ENCODE measurements around the gene BPIFA1.

The BPIFA1 gene

DNA sequence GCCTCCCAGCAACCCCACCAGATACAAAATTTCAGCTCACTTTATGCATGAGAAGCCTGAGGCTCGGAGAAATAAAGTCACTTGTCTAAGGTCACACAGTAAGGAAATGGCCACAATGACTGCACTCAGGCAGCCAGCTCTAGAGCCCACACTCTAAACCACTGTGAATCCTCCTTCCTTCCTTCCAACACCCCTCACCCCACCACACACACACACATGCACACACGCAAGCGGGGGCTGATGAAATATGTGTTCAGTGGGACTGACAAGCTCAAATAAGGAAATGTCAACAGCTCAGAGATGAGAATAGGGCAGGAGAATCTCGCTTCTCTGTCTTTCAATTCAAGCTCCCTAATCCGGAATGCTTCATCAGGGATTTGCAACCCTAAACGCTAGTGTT is 6.0 kb upstream of the BPIFA1 start:
- no peak for ATAC-seq (replicated peaks)
- no peak overlapping the region for H3K4me3 Mint-ChIP-seq
- peaks cover 2% of the 10 kb centered on the region for H3K36me3 Mint-ChIP-seq (ENCODE audit: insufficient read depth)

DNA sequence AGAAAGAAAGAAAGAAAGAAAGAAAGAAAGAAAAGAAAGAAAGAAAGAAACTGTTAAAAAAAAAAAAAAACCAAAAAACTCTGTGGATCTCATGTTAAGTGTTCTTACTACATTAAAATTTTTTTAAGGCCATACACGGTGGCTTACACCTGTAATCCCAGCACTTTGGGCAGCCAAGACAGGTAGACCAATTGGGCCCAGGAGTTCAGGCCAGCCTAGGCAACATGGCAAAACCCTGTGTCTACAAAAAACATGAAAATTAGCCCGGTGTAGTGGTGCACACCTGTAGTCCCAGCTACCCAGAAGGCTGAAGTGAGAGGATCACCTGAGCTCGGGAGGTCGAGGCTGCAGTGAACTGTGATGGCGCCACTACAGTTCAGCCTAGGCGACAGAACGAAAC is 4.6 kb upstream of the BPIFA1 start:
- Mint-ChIP-seq H3K4me3 (no peak overlapping the region), H3K4me1 (ENCODE audit: low read depth in 2 of 2) (peaks cover 0 to 5% of the 10 kb centered on the region in 2 donors), H3K9me3 (no peaks in the 10 kb centered on the region), H3K36me3 (ENCODE audit: insufficient read depth) (no peaks in the 10 kb centered on the region), H3K27me3 (peaks cover 51 to 72% of the 10 kb centered on the region in 2 donors), H3K27ac (no peak overlapping the region)
- ATAC-seq (replicated peaks) (no peak), DNase-seq (no peak)

More for the DNA sequence above, 6.0 kb upstream of the BPIFA1 start:
- peaks cover 58 to 86% of the 10 kb centered on the region in 2 donors for H3K27me3 Mint-ChIP-seq
- no peak for DNase-seq
- peaks cover 0 to 5% of the 10 kb centered on the region in 2 donors for H3K4me1 Mint-ChIP-seq (ENCODE audit: low read depth in 2 of 2)
- no peak overlapping the region for H3K27ac Mint-ChIP-seq
- no peaks in the 10 kb centered on the region for H3K9me3 Mint-ChIP-seq

DNA sequence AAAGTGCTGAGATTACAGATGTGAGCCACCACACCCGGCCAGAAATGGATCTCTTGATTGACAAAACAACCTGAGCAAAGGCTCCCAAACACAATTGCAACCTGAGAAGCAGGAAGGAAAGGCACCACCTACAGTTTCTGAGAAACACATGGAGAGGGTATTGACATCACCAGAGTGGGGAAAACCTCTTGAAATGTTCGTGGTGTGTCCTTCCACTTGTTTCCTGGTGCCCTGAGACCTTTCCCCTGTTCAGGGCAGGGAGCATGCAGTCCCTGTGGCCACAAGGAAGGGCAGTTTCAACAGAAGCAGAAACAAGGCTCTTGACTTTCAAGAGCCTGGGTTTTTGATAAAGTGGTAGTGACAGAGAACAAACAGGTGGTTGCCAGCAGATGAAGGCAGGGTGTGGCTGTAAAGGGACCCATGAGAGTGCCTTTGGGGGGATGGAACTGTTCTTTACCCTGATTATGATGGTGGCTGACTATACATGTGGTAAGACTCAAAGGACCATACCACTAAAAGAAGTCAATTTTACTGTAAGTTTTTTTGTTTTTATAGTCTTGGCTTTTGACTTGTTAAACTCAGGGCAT is 3.2 kb upstream of the BPIFA1 start:
- peaks cover 47 to 72% of the 10 kb centered on the region in 2 donors for H3K27me3 Mint-ChIP-seq
- no peaks in the 10 kb centered on the region for H3K9me3 Mint-ChIP-seq
- ATAC-seq (replicated peaks) (no peak), DNase-seq (no peak)
- no peaks in the 10 kb centered on the region for H3K36me3 Mint-ChIP-seq (ENCODE audit: insufficient read depth)
- H3K4me3 Mint-ChIP-seq = no peak overlapping the region
- H3K4me1 Mint-ChIP-seq (ENCODE audit: low read depth in 2 of 2) = peaks cover 0 to 5% of the 10 kb centered on the region in 2 donors
- H3K27ac Mint-ChIP-seq = no peak overlapping the region

DNA sequence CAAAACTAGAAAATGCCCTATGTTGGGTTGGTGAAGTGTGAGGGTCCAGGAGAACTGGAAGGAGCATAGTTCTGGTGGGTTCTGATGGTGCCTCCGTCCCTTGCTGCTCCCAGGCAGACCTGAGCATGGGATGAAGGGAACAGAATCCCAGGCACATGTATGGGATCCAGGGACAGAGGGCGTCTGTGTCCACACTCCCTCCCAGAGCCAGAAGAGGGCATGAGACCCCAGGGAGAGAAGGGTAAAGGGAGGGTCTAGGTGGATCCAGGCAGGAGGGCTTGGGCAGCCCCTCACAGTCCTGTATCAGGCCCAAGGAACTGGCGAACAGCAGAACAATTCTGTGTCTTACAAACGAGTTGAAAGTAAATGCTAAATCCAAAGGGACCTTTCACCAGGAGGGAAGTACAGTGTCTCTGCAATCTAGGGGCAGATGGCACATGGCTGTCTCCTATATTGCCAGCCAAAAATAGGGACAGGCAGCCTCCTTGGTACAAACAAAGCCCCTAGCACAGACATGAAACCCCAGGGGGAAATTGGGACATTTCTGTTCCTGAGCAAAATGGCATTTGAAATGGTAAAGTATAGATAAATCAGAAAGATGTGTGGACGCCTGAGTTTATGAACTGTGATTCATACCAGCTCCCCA is 2.5 kb upstream of the BPIFA1 start:
- H3K4me1 Mint-ChIP-seq (ENCODE audit: low read depth in 2 of 2) = peaks cover 0 to 5% of the 10 kb centered on the region in 2 donors
- DNase-seq (no peak), ATAC-seq (replicated peaks) (no peak)
- H3K4me3 Mint-ChIP-seq = no peak overlapping the region
- H3K27me3 Mint-ChIP-seq = peaks cover 42 to 69% of the 10 kb centered on the region in 2 donors
- H3K27ac Mint-ChIP-seq = no peak overlapping the region
- no peaks in the 10 kb centered on the region for H3K9me3 Mint-ChIP-seq
- peaks cover 3% of the 10 kb centered on the region for H3K36me3 Mint-ChIP-seq (ENCODE audit: insufficient read depth)

DNA sequence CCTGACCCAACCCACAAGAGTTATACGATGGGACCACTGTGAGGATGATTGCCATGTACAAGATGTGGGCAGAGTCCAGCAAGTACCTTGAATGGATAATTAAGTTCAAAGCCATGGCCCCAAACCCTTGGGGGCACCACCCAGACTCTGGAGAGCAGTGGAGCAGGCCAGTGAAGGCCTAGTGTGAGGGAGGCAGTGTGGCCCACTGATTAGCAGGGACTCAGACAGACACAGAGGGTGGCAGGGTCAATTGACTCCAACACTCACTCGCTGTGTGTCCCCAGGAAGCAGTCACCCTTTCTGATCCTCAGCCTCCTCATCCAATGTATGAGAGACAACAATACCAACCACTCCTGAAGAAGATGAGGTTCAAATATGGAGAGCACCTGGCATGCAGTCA is 1.7 kb upstream of the BPIFA1 start:
- Mint-ChIP-seq H3K27ac (no peak overlapping the region), H3K27me3 (peaks cover 37 to 77% of the 10 kb centered on the region in 2 donors), H3K4me1 (ENCODE audit: low read depth in 2 of 2) (peaks cover 0 to 5% of the 10 kb centered on the region in 2 donors), H3K4me3 (no peak overlapping the region), H3K9me3 (no peaks in the 10 kb centered on the region), H3K36me3 (ENCODE audit: insufficient read depth) (peaks cover 3% of the 10 kb centered on the region)
- ATAC-seq (replicated peaks) = no peak
- no peak for DNase-seq

DNA sequence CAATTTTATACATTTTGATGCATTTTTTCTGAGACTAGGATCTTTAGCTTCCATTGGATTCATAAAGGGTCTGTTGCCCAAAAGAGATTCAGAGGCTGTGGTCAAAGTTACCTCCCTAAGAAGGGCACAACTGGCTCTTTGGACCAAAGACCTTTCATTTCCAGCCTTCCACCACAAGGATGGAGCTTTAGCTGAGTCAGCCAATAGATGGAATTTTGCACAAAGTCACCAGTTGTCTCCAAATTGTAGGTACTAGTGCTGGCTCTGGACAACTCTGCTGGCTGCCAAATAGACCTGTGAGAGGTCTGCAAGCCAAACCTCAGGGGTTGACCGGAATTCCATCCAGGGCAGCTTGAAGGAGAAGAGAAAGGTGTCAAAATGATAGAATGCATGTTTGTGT is 555 bp downstream of the BPIFA1 start:
- no peak overlapping the region for H3K27ac Mint-ChIP-seq
- H3K4me3 Mint-ChIP-seq = no peak overlapping the region
- H3K27me3 Mint-ChIP-seq = peaks cover 39 to 75% of the 10 kb centered on the region in 2 donors
- no peak for DNase-seq
- H3K9me3 Mint-ChIP-seq = no peaks in the 10 kb centered on the region
- no peaks in the 10 kb centered on the region for H3K4me1 Mint-ChIP-seq (ENCODE audit: low read depth in 2 of 2)
- no peak for ATAC-seq (replicated peaks)
- peaks cover 3% of the 10 kb centered on the region for H3K36me3 Mint-ChIP-seq (ENCODE audit: insufficient read depth)

DNA sequence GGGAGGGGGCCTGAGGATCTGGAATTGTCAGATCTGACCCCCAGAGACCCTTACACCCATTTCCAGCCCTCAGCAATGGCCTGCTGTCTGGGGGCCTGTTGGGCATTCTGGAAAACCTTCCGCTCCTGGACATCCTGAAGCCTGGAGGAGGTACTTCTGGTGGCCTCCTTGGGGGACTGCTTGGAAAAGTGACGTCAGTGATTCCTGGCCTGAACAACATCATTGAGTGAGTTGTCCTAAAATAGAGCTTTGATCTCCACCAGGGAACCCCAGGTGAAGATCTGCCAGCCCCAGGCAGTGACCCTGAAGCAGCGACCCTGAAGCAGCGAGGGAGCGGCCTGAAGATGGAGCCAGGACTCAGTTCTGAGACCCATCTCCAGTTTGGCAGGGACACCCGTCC is 2.2 kb downstream of the BPIFA1 start:
- Mint-ChIP-seq H3K9me3 (no peaks in the 10 kb centered on the region), H3K36me3 (ENCODE audit: insufficient read depth) (peaks cover 3% of the 10 kb centered on the region), H3K27ac (no peak overlapping the region), H3K4me3 (no peak overlapping the region), H3K27me3 (peaks cover 42 to 74% of the 10 kb centered on the region in 2 donors), H3K4me1 (ENCODE audit: low read depth in 2 of 2) (no peaks in the 10 kb centered on the region)
- DNase-seq (no peak), ATAC-seq (replicated peaks) (no peak)

DNA sequence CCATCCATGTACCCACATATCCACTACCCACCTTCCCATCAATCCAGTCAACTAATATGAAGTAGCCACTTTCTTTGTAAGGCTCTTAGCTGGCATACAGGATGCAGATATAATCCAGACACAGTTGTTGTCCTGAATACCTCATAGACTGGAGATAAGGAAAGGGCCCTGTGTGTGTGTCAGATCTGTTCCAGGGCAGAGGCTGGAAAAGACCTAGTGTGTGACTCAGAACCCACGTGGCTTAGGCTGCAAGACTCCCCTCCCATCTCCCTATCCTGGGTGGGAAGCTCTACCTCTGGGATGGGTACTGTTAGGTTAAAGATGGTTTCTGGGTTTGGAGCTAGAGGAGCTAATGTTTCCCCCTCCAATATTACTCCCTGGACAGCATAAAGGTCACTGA is 3.6 kb downstream of the BPIFA1 start:
- H3K36me3 Mint-ChIP-seq (ENCODE audit: insufficient read depth) = peaks cover 3% of the 10 kb centered on the region
- H3K9me3 Mint-ChIP-seq = no peaks in the 10 kb centered on the region
- peaks cover 35 to 63% of the 10 kb centered on the region in 2 donors for H3K27me3 Mint-ChIP-seq
- H3K4me1 Mint-ChIP-seq (ENCODE audit: low read depth in 2 of 2) = no peaks in the 10 kb centered on the region
- no peak overlapping the region for H3K4me3 Mint-ChIP-seq
- H3K27ac Mint-ChIP-seq = no peak overlapping the region
- DNase-seq = no peak
- ATAC-seq (replicated peaks) = no peak

DNA sequence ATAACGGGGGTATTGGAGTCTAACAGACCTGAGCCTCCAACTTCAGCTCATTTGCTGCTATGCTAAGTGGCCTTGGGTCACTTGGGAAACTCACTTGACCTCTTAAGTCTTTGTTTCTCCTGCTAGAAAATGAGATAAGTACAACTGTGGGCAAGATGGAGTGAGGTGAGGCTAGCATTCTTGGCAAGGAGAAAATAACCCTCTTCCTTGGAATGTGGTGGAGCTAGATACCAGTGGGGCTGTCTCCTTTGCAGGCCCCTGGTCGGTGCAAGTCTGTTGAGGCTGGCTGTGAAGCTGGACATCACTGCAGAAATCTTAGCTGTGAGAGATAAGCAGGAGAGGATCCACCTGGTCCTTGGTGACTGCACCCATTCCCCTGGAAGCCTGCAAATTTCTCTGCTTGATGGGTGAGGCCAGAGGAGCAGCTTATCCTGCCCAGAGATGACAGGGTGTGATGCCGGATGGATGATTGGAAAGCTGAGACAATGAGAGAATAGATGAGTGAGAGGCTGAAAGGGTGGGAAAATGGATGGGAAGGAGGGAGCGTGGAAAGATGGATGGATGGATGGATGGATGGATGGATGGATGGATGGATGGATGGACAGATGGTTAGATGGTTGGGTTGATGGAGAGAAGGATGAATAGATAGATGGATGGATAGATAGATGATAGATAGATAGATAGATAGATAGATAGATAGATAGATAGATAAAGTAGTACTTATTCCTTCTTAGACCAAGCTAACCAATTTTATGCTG is 4.4 kb downstream of the BPIFA1 start:
- no peak for ATAC-seq (replicated peaks)
- H3K9me3 Mint-ChIP-seq = no peaks in the 10 kb centered on the region
- DNase-seq = no peak
- H3K4me1 Mint-ChIP-seq (ENCODE audit: low read depth in 2 of 2) = no peaks in the 10 kb centered on the region
- peaks cover 3% of the 10 kb centered on the region for H3K36me3 Mint-ChIP-seq (ENCODE audit: insufficient read depth)
- no peak overlapping the region for H3K4me3 Mint-ChIP-seq
- peaks cover 35 to 59% of the 10 kb centered on the region in 2 donors for H3K27me3 Mint-ChIP-seq
- H3K27ac Mint-ChIP-seq = no peak overlapping the region

DNA sequence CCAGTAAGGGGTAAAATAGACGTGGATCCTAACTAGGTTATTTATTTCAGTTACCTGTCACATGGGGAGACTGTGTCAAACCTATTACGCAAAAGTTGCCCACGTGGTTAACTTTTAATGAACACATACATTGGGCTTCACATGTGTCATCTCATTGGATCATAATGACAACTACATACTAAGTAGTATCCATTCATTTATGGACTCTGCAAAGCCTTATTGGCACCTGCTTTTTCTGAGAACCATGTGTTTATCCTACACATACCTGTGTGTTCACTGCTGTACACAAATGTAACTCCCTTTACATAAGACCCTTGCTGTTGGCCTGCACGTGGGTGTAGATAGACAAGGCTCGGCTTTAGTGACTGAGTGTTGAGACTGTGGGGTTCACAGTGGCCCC is 5.1 kb downstream of the BPIFA1 start:
- Mint-ChIP-seq H3K36me3 (ENCODE audit: insufficient read depth) (peaks cover 3% of the 10 kb centered on the region), H3K27me3 (peaks cover 31 to 59% of the 10 kb centered on the region in 2 donors), H3K9me3 (no peaks in the 10 kb centered on the region), H3K4me3 (no peak overlapping the region), H3K27ac (no peak overlapping the region), H3K4me1 (ENCODE audit: low read depth in 2 of 2) (no peaks in the 10 kb centered on the region)
- no peak for DNase-seq
- ATAC-seq (replicated peaks) = no peak

DNA sequence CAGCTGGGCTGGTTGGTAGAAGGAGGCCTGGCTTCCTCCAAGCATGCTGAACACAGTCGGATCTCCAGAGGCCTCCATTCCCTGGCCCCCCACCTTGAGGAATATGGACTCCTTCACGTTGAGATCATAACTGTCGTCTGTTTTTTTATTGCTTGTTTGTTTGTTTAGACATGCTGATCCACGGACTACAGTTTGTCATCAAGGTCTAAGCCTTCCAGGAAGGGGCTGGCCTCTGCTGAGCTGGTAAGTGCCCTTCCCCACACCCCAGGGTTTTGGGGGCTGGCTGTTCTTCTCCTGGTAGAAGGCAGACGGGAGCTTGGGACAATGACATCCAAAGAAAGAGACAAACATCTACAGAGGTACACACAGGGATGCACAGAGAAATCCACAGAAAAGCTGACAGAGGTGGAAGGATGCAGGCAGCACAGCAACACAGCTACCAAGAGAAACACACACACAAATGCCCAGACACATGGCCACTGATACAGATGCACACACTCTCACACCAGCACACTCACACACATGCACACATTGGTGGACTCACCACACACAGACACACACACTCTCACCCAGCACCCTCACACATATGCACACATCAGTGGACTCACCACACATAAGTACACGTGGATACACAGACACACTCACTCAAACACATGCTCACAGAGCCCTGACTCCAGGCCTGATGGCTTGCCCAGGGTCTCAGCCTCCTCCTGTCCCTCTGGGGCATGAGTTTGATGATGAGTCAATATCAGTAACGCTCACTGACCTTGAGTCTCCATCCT is 6.7 kb downstream of the BPIFA1 start:
- Mint-ChIP-seq H3K4me1 (ENCODE audit: low read depth in 2 of 2) (no peaks in the 10 kb centered on the region), H3K27me3 (peaks cover 24 to 47% of the 10 kb centered on the region in 2 donors), H3K9me3 (no peaks in the 10 kb centered on the region), H3K36me3 (ENCODE audit: insufficient read depth) (peaks cover 3% of the 10 kb centered on the region), H3K4me3 (no peak overlapping the region), H3K27ac (no peak overlapping the region)
- no peak for ATAC-seq (replicated peaks)
- DNase-seq = no peak

DNA sequence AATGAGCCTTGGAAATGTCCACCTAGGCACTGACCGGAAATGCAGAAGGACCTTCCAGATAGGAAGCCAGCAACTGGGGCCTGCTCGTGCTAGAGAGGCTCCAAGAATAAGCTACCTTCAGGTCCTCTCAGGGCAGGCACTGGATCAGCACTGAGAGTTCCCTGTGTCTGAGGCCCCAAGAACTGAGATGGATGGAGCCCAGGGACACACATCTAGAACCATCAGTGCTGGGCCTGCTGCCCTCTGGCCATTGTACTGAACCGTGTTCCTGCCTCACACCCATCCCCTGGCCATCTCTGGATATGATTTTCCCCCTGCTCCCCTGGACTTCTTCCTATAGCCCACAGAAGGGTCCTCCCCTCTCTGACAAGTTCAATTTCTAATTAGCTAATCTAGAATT is 10.3 kb downstream of the BPIFA1 start:
- no peak for ATAC-seq (replicated peaks)
- Mint-ChIP-seq H3K27me3 (peaks cover 13 to 18% of the 10 kb centered on the region in 2 donors), H3K27ac (no peak overlapping the region), H3K4me3 (no peak overlapping the region), H3K36me3 (ENCODE audit: insufficient read depth) (no peaks in the 10 kb centered on the region), H3K9me3 (no peaks in the 10 kb centered on the region), H3K4me1 (ENCODE audit: low read depth in 2 of 2) (no peaks in the 10 kb centered on the region)
- no peak for DNase-seq

DNA sequence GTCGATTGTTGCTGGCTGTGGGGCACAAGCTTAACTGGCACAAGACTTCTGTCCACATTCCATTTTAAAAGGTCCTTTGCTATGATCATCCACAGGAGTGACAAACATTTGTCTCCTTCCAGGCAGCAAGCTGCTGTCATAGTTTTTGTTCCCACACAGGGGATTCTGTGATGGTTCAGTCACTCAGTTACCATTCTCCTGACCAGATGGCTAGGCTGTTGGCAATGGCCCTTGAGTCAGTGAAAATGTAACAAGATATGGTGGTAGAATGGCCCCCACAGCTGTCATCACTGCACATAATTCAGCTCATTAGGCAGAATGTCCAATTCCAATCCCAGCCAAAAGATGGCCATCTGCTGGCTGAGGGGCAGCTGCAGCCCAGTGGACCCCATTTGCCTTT is 13.7 kb downstream of the BPIFA1 start:
- Mint-ChIP-seq H3K4me1 (ENCODE audit: low read depth in 2 of 2) (no peaks in the 10 kb centered on the region), H3K9me3 (no peaks in the 10 kb centered on the region), H3K4me3 (no peak overlapping the region), H3K27ac (no peak overlapping the region), H3K27me3 (peaks cover 9 to 15% of the 10 kb centered on the region in 2 donors), H3K36me3 (ENCODE audit: insufficient read depth) (no peaks in the 10 kb centered on the region)
- ATAC-seq (replicated peaks) (no peak), DNase-seq (no peak)
